T-cell (primary cell): ENCODE measurements around the gene C1orf21. TPM values are rescaled to one million over a fixed set of nuclear protein-coding genes. Genes with fewer than 3 reads are reported as not detected.

Experiments
- ATAC-seq, 4 experiments: fragments of 200-7000 bp in 3 of 4; fragments of 150-1000 bp in 1 of 4; cut with Tn5 transposase; replicated peaks in 1 of 4; 1 replicate in 3 of 4; 2 replicates in 1 of 4; pipeline ENCODE4 v1.10.0; 2021; ENCODE audit warnings: moderate library complexity in 3 of 4, mild to moderate bottlenecking in 2 of 4, moderate number of reproducible peaks in 1 of 4
- CTCF ChIA-PET, 2 donors: fragments of 300-600 bp; sonication (Branson Sonifier 250); formaldehyde crosslinking; loops; one replicate each; lab custom pipeline; 2022; ENCODE audit warnings: antibody characterized with exemption in 2 of 2; lab: Charles Lee
- POLR2A ChIA-PET, 2 donors: fragments of 300-600 bp; sonication (Branson Sonifier 250); formaldehyde crosslinking; loops; one replicate each; lab custom pipeline; 2022; ENCODE audit warnings: antibody characterized with exemption in 2 of 2; lab: Charles Lee
- DNase-seq, 35 experiments: peaks; one replicate each; pipeline versions ENCODE4 v3.0.0 to v3.0.0-alpha.2; 2013 to 2023
- H3K27ac ChIP-seq: one replicate; pipeline ENCODE4 v1.5.1; 2013; ENCODE audit warnings: low read length
- H3K27me3 ChIP-seq, 2 experiments: replicated peaks in 1 of 2; 1 replicate in 1 of 2; 2 replicates in 1 of 2; pipeline versions ENCODE4 v1.6.1 to v1.7.0; 2013; ENCODE audit warnings: low read length in 1 of 2, mixed read lengths in 1 of 2; ENCODE audit not compliant: control insufficient read depth in 2 of 2, insufficient read depth in 2 of 2; ENCODE audit errors: extremely low read depth in 1 of 2
- H3K36me3 ChIP-seq, 2 donors: 1 replicate in 1 of 2; 2 replicates in 1 of 2; pipeline versions ENCODE4 v1.6.1 to v1.7.0; 2013; ENCODE audit warnings: low read length in 1 of 2; ENCODE audit not compliant: control insufficient read depth in 2 of 2, insufficient read depth in 1 of 2; ENCODE audit errors: extremely low read depth in 1 of 2
- H3K4me1 ChIP-seq, 2 experiments: 1 replicate in 1 of 2; 2 replicates in 1 of 2; pipeline versions ENCODE4 v1.6.1 to v1.7.0; 2013; ENCODE audit warnings: low read length in 2 of 2, mixed read lengths in 1 of 2; ENCODE audit not compliant: insufficient read depth in 2 of 2, control insufficient read depth in 1 of 2; ENCODE audit errors: extremely low read depth in 1 of 2
- H3K4me3 ChIP-seq, 2 donors: 1 replicate in 1 of 2; 2 replicates in 1 of 2; pipeline versions ENCODE4 v1.5.1 to v1.7.0; 2013; ENCODE audit warnings: mild to moderate bottlenecking in 2 of 2, low read length in 1 of 2, moderate library complexity in 1 of 2; ENCODE audit not compliant: control insufficient read depth in 1 of 2; ENCODE audit errors: extremely low read depth in 1 of 2
- H3K9me3 ChIP-seq: 2 replicates; pipeline ENCODE4 v1.7.0; 2013
- H3K27ac Mint-ChIP-seq, 2 donors: one replicate each; pipeline ENCODE4 v1.8.0; 2020 to 2021; ENCODE audit warnings: mild to moderate bottlenecking in 2 of 2, mixed read lengths in 2 of 2
- H3K27me3 Mint-ChIP-seq, 2 donors: one replicate each; pipeline ENCODE4 v1.8.0; 2021 to 2022; ENCODE audit warnings: mixed read lengths in 2 of 2
- H3K36me3 Mint-ChIP-seq: one replicate; pipeline ENCODE4 v1.8.0; 2021; ENCODE audit warnings: mixed read lengths
- H3K4me1 Mint-ChIP-seq, 3 donors: one replicate each; pipeline ENCODE4 v1.8.0; 2020 to 2022; ENCODE audit warnings: mixed read lengths in 3 of 3, mild to moderate bottlenecking in 1 of 3
- H3K4me3 Mint-ChIP-seq, 3 donors: one replicate each; pipeline ENCODE4 v1.8.0; 2020 to 2022; ENCODE audit warnings: mild to moderate bottlenecking in 3 of 3, mixed read lengths in 3 of 3, moderate library complexity in 3 of 3
- H3K9me3 Mint-ChIP-seq, 3 donors: one replicate each; pipeline ENCODE4 v1.8.0; 2020 to 2022; ENCODE audit warnings: mixed read lengths in 3 of 3
- WGBS: methylation state at CpG from one replicate; pipeline ENCODE4 v1.1.5; 2013; ENCODE audit warnings: missing lambda C conversion rate; ENCODE audit not compliant: insufficient coverage; 5-methylcytosine and 5-hydroxymethylcytosine counted together
- total RNA-seq, 35 experiments: library from RNA in 6 of 35; stranded (reverse) in 6 of 35; fragments of 120-200 nt in 1 of 35; gene quantifications; one replicate each; pipeline versions ENCODE4 v1.2.1 to v1.2.4 and lab custom pipeline; 2013 to 2026

The C1orf21 gene
- total RNA-seq, 5 donors from 2014 or later (not counting 1 experiment from before 2014, with no cell fraction given) = 1.4 to 17.2 (median 5.9) TPM

GRCh38 chr1:184419350-184420161 is 32.7 kb downstream of the C1orf21 start:
- H3K4me3 Mint-ChIP-seq = no peak overlapping the region
- 81% methylated on average over 2 of the region's 5 CpGs for WGBS
- CTCF ChIA-PET = no interaction called here
- H3K36me3 Mint-ChIP-seq = no peaks in the 10 kb centered on the region
- Histone ChIP-seq H3K4me3 (no peak overlapping the region), H3K27ac (no peak overlapping the region), H3K27me3 (no peaks in the 10 kb centered on the region), H3K4me1 (no peaks in the 10 kb centered on the region), H3K9me3 (no peaks in the 10 kb centered on the region), H3K36me3 (no peaks in the 10 kb centered on the region)
- peaks cover 0 to 4% (median 0%) of the 10 kb centered on the region in 3 donors for H3K4me1 Mint-ChIP-seq
- POLR2A ChIA-PET = no interaction called here
- ATAC-seq (no peak), DNase-seq (no peak)
- H3K27ac Mint-ChIP-seq = no peak overlapping the region
- no peaks in the 10 kb centered on the region for H3K9me3 Mint-ChIP-seq
- H3K27me3 Mint-ChIP-seq = peaks cover 0 to 11% of the 10 kb centered on the region in 2 donors

GRCh38 chr1:184422490-184423233 is 35.8 kb downstream of the C1orf21 start:
- no peak overlapping the region for H3K4me3 ChIP-seq
- no peaks in the 10 kb centered on the region for H3K36me3 ChIP-seq
- POLR2A ChIA-PET = no interaction called here
- H3K4me1 Mint-ChIP-seq = peaks cover 0 to 4% (median 0%) of the 10 kb centered on the region in 3 donors
- ATAC-seq (no peak), DNase-seq (no peak)
- H3K27me3 ChIP-seq = no peaks in the 10 kb centered on the region
- H3K4me3 Mint-ChIP-seq = no peak overlapping the region
- no peaks in the 10 kb centered on the region for H3K36me3 Mint-ChIP-seq
- no peak overlapping the region for H3K27ac Mint-ChIP-seq
- CTCF ChIA-PET = no interaction called here
- H3K9me3 ChIP-seq = no peaks in the 10 kb centered on the region
- WGBS = 100% methylated on average over 1 of the region's 9 CpGs
- no peak overlapping the region for H3K27ac ChIP-seq
- H3K9me3 Mint-ChIP-seq = no peaks in the 10 kb centered on the region
- H3K27me3 Mint-ChIP-seq = peaks cover 8 to 11% of the 10 kb centered on the region in 2 donors
- H3K4me1 ChIP-seq = no peaks in the 10 kb centered on the region

GRCh38 chr1:184423649-184424048 is 36.8 kb downstream of the C1orf21 start:
- CTCF ChIA-PET = no interaction called here
- no CpG with 5 or more reads among the region's 2 CpGs for WGBS
- no peaks in the 10 kb centered on the region for H3K9me3 ChIP-seq
- peaks cover 0 to 4% (median 0%) of the 10 kb centered on the region in 3 donors for H3K4me1 Mint-ChIP-seq
- ATAC-seq (no peak), DNase-seq (no peak)
- no peak overlapping the region for H3K4me3 Mint-ChIP-seq
- no peak overlapping the region for H3K27ac ChIP-seq
- H3K9me3 Mint-ChIP-seq = no peaks in the 10 kb centered on the region
- no peaks in the 10 kb centered on the region for H3K36me3 ChIP-seq
- no peak overlapping the region for H3K4me3 ChIP-seq
- H3K27ac Mint-ChIP-seq = no peak overlapping the region
- H3K27me3 Mint-ChIP-seq = peaks cover 8 to 11% of the 10 kb centered on the region in 2 donors
- no peaks in the 10 kb centered on the region for H3K4me1 ChIP-seq
- POLR2A ChIA-PET = no interaction called here
- H3K27me3 ChIP-seq = no peaks in the 10 kb centered on the region
- no peaks in the 10 kb centered on the region for H3K36me3 Mint-ChIP-seq

GRCh38 chr1:184424157-184424556 is 37.3 kb downstream of the C1orf21 start:
- no peak overlapping the region for H3K27ac ChIP-seq
- Mint-ChIP-seq H3K27ac (no peak overlapping the region), H3K9me3 (no peaks in the 10 kb centered on the region), H3K27me3 (peaks cover 6 to 11% of the 10 kb centered on the region in 2 donors), H3K4me1 (peaks cover 0 to 3% (median 0%) of the 10 kb centered on the region in 3 donors), H3K4me3 (no peak overlapping the region), H3K36me3 (no peaks in the 10 kb centered on the region)
- H3K4me1 ChIP-seq = no peaks in the 10 kb centered on the region
- no CpG with 5 or more reads among the region's 3 CpGs for WGBS
- H3K36me3 ChIP-seq = no peaks in the 10 kb centered on the region
- no peaks in the 10 kb centered on the region for H3K9me3 ChIP-seq
- ChIA-PET POLR2A (no interaction called here), CTCF (no interaction called here)
- H3K27me3 ChIP-seq = no peaks in the 10 kb centered on the region
- H3K4me3 ChIP-seq = no peak overlapping the region
- DNase-seq (no peak), ATAC-seq (no peak)

- 80% methylated on average over 1 of the region's 2 CpGs for WGBS
- no peak for ATAC-seq
- Histone ChIP-seq H3K4me1 (no peaks in the 10 kb centered on the region), H3K4me3 (no peak overlapping the region), H3K9me3 (no peaks in the 10 kb centered on the region), H3K27me3 (no peaks in the 10 kb centered on the region), H3K27ac (no peak overlapping the region), H3K36me3 (no peaks in the 10 kb centered on the region)
- DNase-seq = no peak
- H3K9me3 Mint-ChIP-seq = no peaks in the 10 kb centered on the region
- no peak overlapping the region for H3K4me3 Mint-ChIP-seq
- ChIA-PET CTCF (no interaction called here), POLR2A (no interaction called here)
- H3K36me3 Mint-ChIP-seq = no peaks in the 10 kb centered on the region
- H3K27ac Mint-ChIP-seq = no peak overlapping the region
- H3K4me1 Mint-ChIP-seq = no peaks in the 10 kb centered on the region
- peaks cover 4 to 11% of the 10 kb centered on the region in 2 donors for H3K27me3 Mint-ChIP-seq
Measured at GRCh38 chr1:184424945-184425344, 38.1 kb downstream of the C1orf21 start.

GRCh38 chr1:184425449-184426277 is 38.8 kb downstream of the C1orf21 start:
- H3K9me3 Mint-ChIP-seq = no peaks in the 10 kb centered on the region
- DNase-seq = no peak
- H3K27me3 ChIP-seq = no peaks in the 10 kb centered on the region
- no peak overlapping the region for H3K27ac Mint-ChIP-seq
- ChIA-PET CTCF (no interaction called here), POLR2A (no interaction called here)
- WGBS = 86% methylated on average over 1 of the region's 7 CpGs
- ATAC-seq = no peak
- no peaks in the 10 kb centered on the region for H3K4me1 Mint-ChIP-seq
- H3K4me3 Mint-ChIP-seq = no peak overlapping the region
- no peaks in the 10 kb centered on the region for H3K9me3 ChIP-seq
- no peak overlapping the region for H3K4me3 ChIP-seq
- H3K4me1 ChIP-seq = no peaks in the 10 kb centered on the region
- no peaks in the 10 kb centered on the region for H3K36me3 ChIP-seq
- H3K27ac ChIP-seq = no peak overlapping the region
- no peaks in the 10 kb centered on the region for H3K36me3 Mint-ChIP-seq
- peaks cover 4 to 11% of the 10 kb centered on the region in 2 donors for H3K27me3 Mint-ChIP-seq
